Measurements from ENCODE around the gene IL9.

Gene IL9

GRCh38 chr5:135895474-135896006 lies at the start of gene IL9:
TSS of gene IL9 (minus strand) at chr5:135895841. CDS start at chr5:135895816, 25 bp downstream.
- no peak for DNase-seq (ENCODE audit: extremely low read depth in 1 of 2, low read depth in 1 of 2)

GRCh38 chr5:135944967-135945560 lies 49.4 kb upstream of the IL9 start:
- DNase-seq (ENCODE audit: extremely low read depth in 1 of 2, low read depth in 1 of 2): no peak

- no peak for DNase-seq (ENCODE audit: extremely low read depth in 1 of 2, low read depth in 1 of 2)
Measured at GRCh38 chr5:135944564-135944963, 48.9 kb upstream of the IL9 start.

GRCh38 chr5:135942202-135942771 lies 46.6 kb upstream of the IL9 start:
- DNase-seq (ENCODE audit: extremely low read depth in 1 of 2, low read depth in 1 of 2): no peak

- no peak for DNase-seq (ENCODE audit: extremely low read depth in 1 of 2, low read depth in 1 of 2)
Measured at GRCh38 chr5:135941711-135942110, 46.1 kb upstream of the IL9 start.

GRCh38 chr5:135937245-135937911 lies 41.7 kb upstream of the IL9 start:
- DNase-seq (ENCODE audit: extremely low read depth in 1 of 2, low read depth in 1 of 2): no peak

GRCh38 chr5:135934939-135935338 lies 39.3 kb upstream of the IL9 start:
- no peak for DNase-seq (ENCODE audit: extremely low read depth in 1 of 2, low read depth in 1 of 2)

- no peak for DNase-seq (ENCODE audit: extremely low read depth in 1 of 2, low read depth in 1 of 2)
Measured at GRCh38 chr5:135930949-135931295, 35.3 kb upstream of the IL9 start.

- DNase-seq (ENCODE audit: extremely low read depth in 1 of 2, low read depth in 1 of 2): no peak
Measured at GRCh38 chr5:135930029-135930948, 34.6 kb upstream of the IL9 start.

GRCh38 chr5:135921388-135921787 lies 25.7 kb upstream of the IL9 start:
- no peak for DNase-seq (ENCODE audit: extremely low read depth in 1 of 2, low read depth in 1 of 2)

- DNase-seq (ENCODE audit: extremely low read depth in 1 of 2, low read depth in 1 of 2): no peak
Measured at GRCh38 chr5:135920199-135920598, 24.6 kb upstream of the IL9 start.

GRCh38 chr5:135916638-135917263 lies 21.1 kb upstream of the IL9 start:
- DNase-seq (ENCODE audit: extremely low read depth in 1 of 2, low read depth in 1 of 2): no peak

- DNase-seq (ENCODE audit: extremely low read depth in 1 of 2, low read depth in 1 of 2): no peak
Measured at GRCh38 chr5:135915466-135916001, 19.9 kb upstream of the IL9 start.

- DNase-seq (ENCODE audit: extremely low read depth in 1 of 2, low read depth in 1 of 2): no peak
Measured at GRCh38 chr5:135913713-135914626, 18.3 kb upstream of the IL9 start.

GRCh38 chr5:135905144-135905543 lies 9.5 kb upstream of the IL9 start:
- DNase-seq (ENCODE audit: extremely low read depth in 1 of 2, low read depth in 1 of 2): no peak

- no peak for DNase-seq (ENCODE audit: extremely low read depth in 1 of 2, low read depth in 1 of 2)
Measured at GRCh38 chr5:135901633-135902032, 6.0 kb upstream of the IL9 start.

- no peak for DNase-seq (ENCODE audit: extremely low read depth in 1 of 2, low read depth in 1 of 2)
Measured at GRCh38 chr5:135900276-135900675, 4.6 kb upstream of the IL9 start.

- no peak for DNase-seq (ENCODE audit: extremely low read depth in 1 of 2, low read depth in 1 of 2)
Measured at GRCh38 chr5:135898651-135899050, 3.0 kb upstream of the IL9 start.

GRCh38 chr5:135894789-135895188 lies 852 bp downstream of the IL9 start:
- DNase-seq (ENCODE audit: extremely low read depth in 1 of 2, low read depth in 1 of 2): no peak

Measured in stimulated activated CD8-positive, alpha-beta memory T cell treated with anti-CD3 and anti-CD28 coated beads, Interleukin-7, amount 100 ng/mL, for 48 hours (primary cell).